Liver (tissue), 9 donors: ENCODE results near the gene AIF1. TPM values are rescaled to one million over a fixed set of nuclear protein-coding genes. Genes with fewer than 3 reads are reported as not detected.

Experiments
- DNase-seq: peaks from one replicate; pipeline ENCODE4 v3.0.0-alpha.2; 2017; ENCODE audit warnings: low spot score
- H3K27ac ChIP-seq, 2 donors: one replicate each; pipeline ENCODE4 v1.7.0; 2013; ENCODE audit warnings: inconsistent platforms in 2 of 2, low read length in 2 of 2, control low read depth in 1 of 2, low read depth in 1 of 2, mild to moderate bottlenecking in 1 of 2
- H3K27me3 ChIP-seq, 4 donors: one replicate each; pipeline versions ENCODE4 v1.6.1 to v1.7.0; 2013; ENCODE audit warnings: low read length in 3 of 4, inconsistent platforms in 1 of 4, mild to moderate bottlenecking in 1 of 4, moderate library complexity in 1 of 4; ENCODE audit not compliant: control insufficient read depth in 4 of 4, insufficient read depth in 4 of 4
- H3K36me3 ChIP-seq, 4 donors: one replicate each; pipeline versions ENCODE4 v1.6.1 to v1.7.0; 2013; ENCODE audit warnings: low read length in 3 of 4, mild to moderate bottlenecking in 3 of 4, low read depth in 1 of 4, moderate library complexity in 1 of 4; ENCODE audit not compliant: control insufficient read depth in 4 of 4, insufficient read depth in 3 of 4
- H3K4me1 ChIP-seq, 4 donors: one replicate each; pipeline versions ENCODE4 v1.6.1 to v1.7.0; 2013; ENCODE audit warnings: low read length in 3 of 4, mild to moderate bottlenecking in 3 of 4, moderate library complexity in 1 of 4; ENCODE audit not compliant: control insufficient read depth in 4 of 4, insufficient read depth in 4 of 4
- H3K4me3 ChIP-seq, 3 donors: one replicate each; pipeline versions ENCODE4 v1.6.1 to v1.7.0; 2013; ENCODE audit warnings: low read length in 3 of 3, control low read depth in 1 of 3, low read depth in 1 of 3, mild to moderate bottlenecking in 1 of 3
- H3K9ac ChIP-seq, 2 donors: one replicate each; pipeline ENCODE4 v1.7.0; 2013; ENCODE audit warnings: low read length in 2 of 2, mild to moderate bottlenecking in 2 of 2, moderate library complexity in 2 of 2, control low read depth in 1 of 2, low read depth in 1 of 2
- H3K9me3 ChIP-seq, 4 donors: one replicate each; pipeline versions ENCODE4 v1.6.1 to v1.7.0; 2013; ENCODE audit warnings: low read length in 3 of 4; ENCODE audit not compliant: control insufficient read depth in 4 of 4
- ATF3 ChIP-seq: IDR thresholded peaks from 2 replicates; pipeline ENCODE4 v1.6.1; 2016; ENCODE audit warnings: antibody characterized with exemption
- EGR1 ChIP-seq, 2 donors: IDR thresholded peaks; 2 replicates each; pipeline ENCODE4 v1.6.1; 2016 to 2018; ENCODE audit warnings: antibody characterized with exemption in 2 of 2, low read depth in 2 of 2
- FOXA1 ChIP-seq: IDR thresholded peaks from 2 replicates; pipeline ENCODE4 v1.6.1; 2016; ENCODE audit warnings: antibody characterized with exemption
- FOXA2 ChIP-seq: IDR thresholded peaks from 2 replicates; pipeline ENCODE4 v1.6.1; 2016; ENCODE audit warnings: antibody characterized with exemption
- GABPA ChIP-seq, 2 donors: IDR thresholded peaks in 1 of 2; conservative IDR thresholded peaks in 1 of 2; 2 replicates each; pipeline ENCODE4 v1.6.1; 2016; ENCODE audit warnings: antibody characterized with exemption in 2 of 2, mild to moderate bottlenecking in 1 of 2, moderate library complexity in 1 of 2
- HNF4A ChIP-seq, 2 donors: conservative IDR thresholded peaks; 2 replicates each; pipeline ENCODE4 v1.6.1; 2016; ENCODE audit warnings: antibody characterized with exemption in 2 of 2, mild to moderate bottlenecking in 2 of 2
- HNF4G ChIP-seq: IDR thresholded peaks from 2 replicates; pipeline ENCODE4 v1.6.1; 2016; ENCODE audit warnings: antibody characterized with exemption
- JUND ChIP-seq, 2 donors: IDR thresholded peaks; 2 replicates each; pipeline ENCODE4 v1.6.1; 2016; ENCODE audit warnings: antibody characterized with exemption in 2 of 2
- NR2F2 ChIP-seq: IDR thresholded peaks from 2 replicates; pipeline ENCODE4 v1.6.1; 2016; ENCODE audit warnings: antibody characterized with exemption
- RAD21 ChIP-seq, 2 donors: IDR thresholded peaks; 2 replicates each; pipeline ENCODE4 v1.6.1; 2016; ENCODE audit warnings: antibody characterized with exemption in 2 of 2, mild to moderate bottlenecking in 2 of 2
- REST ChIP-seq: IDR thresholded peaks from 2 replicates; pipeline ENCODE4 v1.6.1; 2016; ENCODE audit warnings: antibody characterized with exemption, mild to moderate bottlenecking
- RXRA ChIP-seq, 2 donors: IDR thresholded peaks; 2 replicates each; pipeline ENCODE4 v1.6.1; 2017 to 2018; ENCODE audit warnings: antibody characterized with exemption in 2 of 2, mild to moderate bottlenecking in 1 of 2
- SP1 ChIP-seq: IDR thresholded peaks from 2 replicates; pipeline ENCODE4 v1.6.1; 2018; ENCODE audit warnings: antibody characterized with exemption, mild to moderate bottlenecking
- TAF1 ChIP-seq: conservative IDR thresholded peaks from 2 replicates; pipeline ENCODE4 v1.6.1; 2016; ENCODE audit warnings: antibody characterized with exemption, mild to moderate bottlenecking
- YY1 ChIP-seq: IDR thresholded peaks from 2 replicates; pipeline ENCODE4 v1.6.1; 2016; ENCODE audit warnings: antibody characterized with exemption, mild to moderate bottlenecking
- ZBTB33 ChIP-seq: IDR thresholded peaks from 2 replicates; pipeline ENCODE4 v1.6.1; 2016; ENCODE audit warnings: antibody characterized with exemption
- WGBS: extraction: QIAGEN DNeasy Blood & Tissue Kit; methylation state at CpG from one replicate; pipeline ENCODE4 v1.1.7; 2013; 5-methylcytosine and 5-hydroxymethylcytosine counted together
- polyA plus RNA-seq, 2 donors: library from polyadenylated mRNA; stranded (reverse) in 1 of 2; unstranded in 1 of 2; fragments of 200-250 nt in 1 of 2; fragments of >200 nt in 1 of 2; fragmentation: Nextera tagmentation in 1 of 2; extraction: Ambion mirVana in 1 of 2; gene quantifications; one replicate each; pipeline versions ENCODE4 v1.2.1 to v1.2.3, GENCODE V29; 2013 to 2015
- total RNA-seq, 2 donors: library from RNA; depleted of rRNA; stranded (reverse); fragments of >200 nt; gene quantifications; one replicate each; pipeline ENCODE4 v1.2.3, GENCODE V29; 2014
- TF ChIP-seq, protein P1 (sequence below): fragments of 150-350 bp; IDR thresholded peaks from 2 replicates; pipeline ENCODE4 v1.5.1; 2017; ENCODE audit warnings: improper control_type of control experiment, low read depth, low read length; ENCODE audit not compliant: missing input control
- TF ChIP-seq, protein P2 (sequence below): IDR thresholded peaks from 2 replicates; pipeline ENCODE4 v1.6.1; 2016; ENCODE audit warnings: antibody characterized with exemption
- donor health status: healthy.
- donor health status: healthy.
- donor health status: healthy.
- donor health status: healthy.
- donor health status: healthy.

Gene AIF1
- total and polyA plus RNA-seq, 4 donors: 12.2 to 46.8 (median 26.7) TPM

GRCh38 chr6:31624070-31624469, 9.0 kb downstream of the AIF1 start:
- no peak for TF ChIP-seq FOXA2
- no peak for TF ChIP-seq NR2F2
- no peak for TF ChIP-seq SP1
- TF ChIP-seq RAD21 (IDR thresholded peaks at IDR 0.05): no peak
- TF ChIP-seq YY1: no peak
- no peak for TF ChIP-seq FOXA1
- TF ChIP-seq ZBTB33: no peak
- no peak for TF ChIP-seq EGR1 (IDR thresholded peaks at IDR 0.05; ENCODE audit: low read depth in 2 of 2)
- TF ChIP-seq HNF4A (conservative IDR thresholded peaks at IDR 0.05): no peak
- TF ChIP-seq TAF1: no peak
- no peak for TF ChIP-seq RXRA (IDR thresholded peaks at IDR 0.05)
- TF ChIP-seq REST: no peak
- no peak for TF ChIP-seq ATF3
- no peak for TF ChIP-seq HNF4G
- no peak for TF ChIP-seq JUND (IDR thresholded peaks at IDR 0.05)
- TF ChIP-seq, protein P1, sequence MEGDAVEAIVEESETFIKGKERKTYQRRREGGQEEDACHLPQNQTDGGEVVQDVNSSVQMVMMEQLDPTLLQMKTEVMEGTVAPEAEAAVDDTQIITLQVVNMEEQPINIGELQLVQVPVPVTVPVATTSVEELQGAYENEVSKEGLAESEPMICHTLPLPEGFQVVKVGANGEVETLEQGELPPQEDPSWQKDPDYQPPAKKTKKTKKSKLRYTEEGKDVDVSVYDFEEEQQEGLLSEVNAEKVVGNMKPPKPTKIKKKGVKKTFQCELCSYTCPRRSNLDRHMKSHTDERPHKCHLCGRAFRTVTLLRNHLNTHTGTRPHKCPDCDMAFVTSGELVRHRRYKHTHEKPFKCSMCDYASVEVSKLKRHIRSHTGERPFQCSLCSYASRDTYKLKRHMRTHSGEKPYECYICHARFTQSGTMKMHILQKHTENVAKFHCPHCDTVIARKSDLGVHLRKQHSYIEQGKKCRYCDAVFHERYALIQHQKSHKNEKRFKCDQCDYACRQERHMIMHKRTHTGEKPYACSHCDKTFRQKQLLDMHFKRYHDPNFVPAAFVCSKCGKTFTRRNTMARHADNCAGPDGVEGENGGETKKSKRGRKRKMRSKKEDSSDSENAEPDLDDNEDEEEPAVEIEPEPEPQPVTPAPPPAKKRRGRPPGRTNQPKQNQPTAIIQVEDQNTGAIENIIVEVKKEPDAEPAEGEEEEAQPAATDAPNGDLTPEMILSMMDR: no peak
- no peak for TF ChIP-seq GABPA (IDR thresholded peaks at IDR 0.05 in 1 of 2, conservative IDR thresholded peaks at IDR 0.05 in 1 of 2)
- TF ChIP-seq, protein P2, sequence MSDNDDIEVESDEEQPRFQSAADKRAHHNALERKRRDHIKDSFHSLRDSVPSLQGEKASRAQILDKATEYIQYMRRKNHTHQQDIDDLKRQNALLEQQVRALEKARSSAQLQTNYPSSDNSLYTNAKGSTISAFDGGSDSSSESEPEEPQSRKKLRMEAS: no peak
- no peak for DNase-seq
- 96% methylated on average over 10 of the region's 10 CpGs for WGBS
- H3K4me1 ChIP-seq: peaks cover 4 to 14% (median 7%) of the 10 kb centered on the region in 4 donors
- no peak overlapping the region for H3K9ac ChIP-seq
- peaks cover 21 to 56% (median 52%) of the 10 kb centered on the region in 4 donors for H3K36me3 ChIP-seq
- H3K4me3 ChIP-seq: no peak overlapping the region
- no peaks in the 10 kb centered on the region for H3K9me3 ChIP-seq
- H3K27me3 ChIP-seq: no peaks in the 10 kb centered on the region
- no peak overlapping the region for H3K27ac ChIP-seq
